HG03439 (cell line): ENCODE measurements around the gene FBXL7.

Experiments used
- ATAC-seq: cut with Tn5 transposase; IDR thresholded peaks from one replicate; pipeline ENCODE4 v1.9.1; 2021; ENCODE audit warnings: mild to moderate bottlenecking, moderate library complexity; ENCODE audit not compliant: unreplicated experiment

The FBXL7 gene

DNA sequence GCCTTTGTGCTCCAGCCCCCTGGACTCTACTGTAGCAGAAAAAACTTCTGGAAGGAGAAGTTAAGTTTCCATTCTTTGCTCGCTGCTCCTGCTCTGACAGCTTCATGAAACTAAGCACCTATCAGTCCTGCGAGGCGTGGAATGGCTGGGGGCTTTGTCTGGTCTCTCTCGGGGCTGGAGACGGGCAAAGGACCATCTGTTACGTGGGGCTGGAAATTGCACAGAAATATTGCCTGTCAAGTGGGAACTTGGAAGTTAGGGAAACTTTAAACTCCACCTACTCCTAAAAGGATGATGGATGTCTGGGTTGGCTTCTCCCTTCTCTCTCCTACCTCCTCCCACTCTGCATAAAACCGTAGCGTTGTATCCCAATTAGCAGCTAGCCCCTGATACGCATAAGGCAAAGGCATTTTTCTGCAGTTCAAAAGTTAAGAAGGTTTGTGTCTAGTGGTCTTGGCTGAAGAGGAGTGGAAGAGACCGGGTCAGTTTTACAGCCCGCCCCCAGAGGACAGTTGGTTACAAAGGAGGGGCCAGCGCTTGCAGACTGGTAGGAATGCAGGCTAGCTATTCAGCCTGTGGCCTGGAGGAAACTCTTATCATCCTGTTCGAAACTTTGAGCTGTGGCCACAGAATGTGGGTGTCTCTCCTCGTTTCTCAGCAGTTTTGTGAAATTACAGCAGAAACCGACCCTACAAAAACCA, 1.3 kb downstream of the FBXL7 start:
- ATAC-seq = no peak

DNA sequence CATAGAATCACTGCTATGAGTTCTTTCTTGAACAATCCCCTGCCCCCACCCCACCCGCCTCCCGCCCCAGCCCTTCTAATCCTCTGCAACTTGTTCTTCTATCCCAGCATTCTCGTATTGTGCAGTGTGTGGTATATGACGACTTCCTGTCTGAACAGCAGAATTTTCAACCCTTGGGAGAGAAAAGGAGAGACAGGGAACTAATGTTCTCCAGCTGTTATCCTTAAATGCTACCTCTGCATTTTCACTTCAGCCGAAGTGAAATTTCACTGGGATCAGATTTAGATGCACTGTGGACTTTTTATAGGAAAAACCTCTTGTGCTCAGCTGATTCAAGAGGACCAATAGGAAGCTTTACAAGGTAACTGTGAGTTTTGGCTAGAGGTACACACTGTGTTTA, 2.2 kb downstream of the FBXL7 start:
- no peak for ATAC-seq

- no peak for ATAC-seq
Observed at GRCh38 chr5:15506146-15506545, 6.2 kb downstream of the FBXL7 start.

GRCh38 chr5:15506897-15507296, 6.9 kb downstream of the FBXL7 start:
- ATAC-seq = no peak

DNA sequence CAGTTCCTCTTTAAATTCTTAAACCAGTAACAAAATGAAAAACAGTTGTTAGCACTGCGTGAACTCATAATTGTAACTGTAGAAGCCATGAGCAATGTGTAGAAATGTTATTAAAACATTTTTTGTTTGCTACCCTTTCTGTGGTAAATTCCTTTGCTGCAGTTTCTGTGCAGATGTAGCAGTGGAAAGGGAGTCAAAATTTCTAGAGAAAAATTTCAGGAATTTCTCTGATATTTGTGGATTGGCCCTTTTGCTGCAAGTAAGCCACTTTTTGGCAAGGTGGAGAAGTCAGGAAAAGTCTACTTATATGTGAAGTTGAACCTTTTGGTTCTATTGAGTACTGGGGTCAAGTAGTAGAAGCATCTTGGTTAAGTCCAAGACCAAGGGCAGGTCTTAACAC, 10.1 kb downstream of the FBXL7 start:
- no peak for ATAC-seq

- ATAC-seq = no peak
Observed at GRCh38 chr5:15510831-15511230, 10.9 kb downstream of the FBXL7 start.

DNA sequence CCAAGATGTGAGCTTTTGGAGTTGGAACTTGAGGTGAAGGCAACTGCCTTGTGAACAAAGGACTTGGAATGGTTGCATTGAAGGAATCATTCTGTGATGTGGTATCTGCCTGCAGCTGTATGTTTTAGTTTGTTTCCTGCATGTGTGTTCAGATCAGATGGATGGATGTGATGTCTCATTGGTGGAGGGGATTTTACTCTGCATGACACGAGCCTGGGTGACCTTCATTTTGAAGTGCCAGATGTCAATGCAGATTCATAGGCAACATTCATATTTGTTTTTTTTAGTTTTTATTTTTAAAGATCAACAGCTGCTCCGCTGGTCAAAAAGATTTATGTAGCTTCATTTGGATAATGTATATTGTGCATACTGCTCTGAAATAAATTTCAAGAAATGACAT, 13.5 kb downstream of the FBXL7 start:
- no peak for ATAC-seq

DNA sequence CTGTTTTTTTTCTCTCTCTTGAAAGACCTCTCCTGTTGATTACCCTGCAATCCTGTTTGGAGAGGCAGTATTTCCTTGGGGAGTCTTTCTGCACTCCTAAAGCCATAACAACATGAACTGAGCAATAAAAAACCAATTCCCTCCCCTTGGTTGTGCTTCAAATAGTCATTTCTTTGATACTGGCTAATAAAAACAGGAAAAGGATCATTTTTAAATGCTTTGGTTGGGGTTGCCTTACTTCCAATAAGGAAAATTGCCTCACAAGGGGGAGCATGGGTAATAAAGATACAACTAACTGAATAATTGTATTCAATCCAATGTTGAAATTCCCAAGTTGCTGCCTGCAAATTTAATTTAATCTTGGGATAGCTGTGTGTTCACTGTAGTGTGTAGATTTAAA, 13.9 kb downstream of the FBXL7 start:
- ATAC-seq = no peak

DNA sequence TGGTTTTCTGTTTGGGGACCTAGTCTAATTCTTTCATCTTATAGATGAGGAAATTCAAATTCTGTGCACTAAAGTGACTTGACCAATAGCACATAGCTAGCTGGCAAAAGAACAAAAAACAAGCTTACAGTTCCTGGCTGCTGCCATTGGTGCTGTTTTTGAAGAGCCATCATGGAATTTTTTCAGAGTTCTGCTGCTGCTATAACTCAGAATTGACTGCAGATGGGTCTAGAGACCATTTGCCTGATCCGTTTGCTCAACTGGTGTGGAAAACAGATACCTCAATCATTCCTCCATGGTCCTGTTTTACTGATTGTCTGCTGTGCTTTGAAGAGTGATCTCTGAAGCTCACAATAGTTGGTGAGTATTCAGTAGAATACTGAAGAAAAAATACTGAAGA, 15.2 kb downstream of the FBXL7 start:
- ATAC-seq = no peak

DNA sequence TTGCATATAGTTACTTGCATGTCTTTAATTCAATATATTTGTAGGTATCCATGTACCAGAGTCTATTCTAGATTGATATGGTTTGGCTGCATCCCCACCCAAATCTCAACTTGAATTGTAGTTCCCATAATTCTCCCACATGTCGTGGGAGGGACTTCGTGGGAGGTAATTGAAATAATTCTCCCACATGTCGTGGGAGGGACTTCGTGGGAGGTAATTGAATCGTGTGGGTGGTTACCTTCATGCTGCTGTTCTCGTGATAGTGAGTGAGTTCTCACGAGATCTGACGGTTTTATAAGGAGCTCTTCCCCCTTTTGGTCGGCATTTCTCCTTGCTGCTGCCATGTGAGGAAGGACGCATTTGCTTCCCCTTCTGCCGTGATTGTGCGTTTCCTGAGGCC, 16.5 kb downstream of the FBXL7 start:
- ATAC-seq = no peak

- ATAC-seq = no peak
Observed at GRCh38 chr5:15518786-15519185, 18.8 kb downstream of the FBXL7 start.

GRCh38 chr5:15520856-15521255, 20.9 kb downstream of the FBXL7 start:
- no peak for ATAC-seq

DNA sequence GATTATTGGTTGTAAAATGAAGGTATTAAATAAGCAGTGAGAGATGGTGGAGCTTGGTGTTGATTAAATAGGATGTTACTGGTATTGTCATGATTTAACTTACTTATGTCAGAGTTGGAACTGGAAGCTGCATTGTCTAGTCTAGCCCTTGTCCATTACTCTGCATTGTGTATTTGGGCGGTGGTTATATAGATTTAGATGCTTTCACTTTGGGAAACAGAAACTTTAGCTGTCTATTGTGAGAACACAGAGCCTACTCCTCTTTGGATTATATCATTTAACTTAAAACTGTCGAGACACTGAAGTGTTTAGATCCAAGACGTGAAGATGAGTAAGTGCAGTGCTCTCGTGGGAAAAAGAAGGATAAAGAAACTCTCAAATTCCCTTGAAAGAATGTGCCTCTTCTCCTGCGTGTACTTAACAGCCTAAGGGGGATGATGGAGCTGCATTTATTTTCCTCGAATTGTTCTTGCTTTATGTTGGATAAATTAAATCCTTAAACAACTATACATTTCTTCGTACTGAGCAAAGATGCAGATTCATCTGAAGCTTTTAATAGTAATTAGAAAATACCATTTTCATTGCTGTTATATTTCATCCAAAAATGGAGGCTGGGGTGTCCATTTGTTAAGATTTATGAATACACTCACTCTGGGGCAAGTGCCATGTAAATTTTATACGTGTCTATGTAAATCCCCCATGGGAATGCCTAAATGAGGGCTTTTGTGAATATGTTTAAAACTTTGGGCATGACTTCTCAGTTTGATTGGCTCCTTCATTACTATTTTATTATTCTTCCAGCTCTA, 21.6 kb downstream of the FBXL7 start:
- no peak for ATAC-seq

- ATAC-seq = no peak
Observed at GRCh38 chr5:15522187-15522520, 22.2 kb downstream of the FBXL7 start.

DNA sequence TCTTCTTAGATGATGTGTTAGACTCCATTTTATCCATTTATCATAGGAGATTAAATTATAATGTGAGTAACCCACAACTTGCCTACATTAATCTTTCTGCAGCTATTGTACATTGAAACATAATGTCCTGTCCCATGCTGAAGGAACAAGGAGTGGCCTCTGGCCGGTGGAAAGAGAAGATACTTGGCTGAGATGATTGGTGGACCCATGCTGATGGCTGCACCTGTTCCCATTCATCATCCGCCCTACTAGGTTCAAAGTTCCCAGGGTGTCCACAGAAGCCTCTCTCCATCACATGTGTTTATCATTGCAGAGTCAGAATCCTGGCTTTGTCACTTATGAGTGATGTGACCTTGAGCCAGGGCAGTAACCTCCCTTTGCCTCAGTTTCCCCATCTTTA, 24.7 kb downstream of the FBXL7 start:
- ATAC-seq = no peak

DNA sequence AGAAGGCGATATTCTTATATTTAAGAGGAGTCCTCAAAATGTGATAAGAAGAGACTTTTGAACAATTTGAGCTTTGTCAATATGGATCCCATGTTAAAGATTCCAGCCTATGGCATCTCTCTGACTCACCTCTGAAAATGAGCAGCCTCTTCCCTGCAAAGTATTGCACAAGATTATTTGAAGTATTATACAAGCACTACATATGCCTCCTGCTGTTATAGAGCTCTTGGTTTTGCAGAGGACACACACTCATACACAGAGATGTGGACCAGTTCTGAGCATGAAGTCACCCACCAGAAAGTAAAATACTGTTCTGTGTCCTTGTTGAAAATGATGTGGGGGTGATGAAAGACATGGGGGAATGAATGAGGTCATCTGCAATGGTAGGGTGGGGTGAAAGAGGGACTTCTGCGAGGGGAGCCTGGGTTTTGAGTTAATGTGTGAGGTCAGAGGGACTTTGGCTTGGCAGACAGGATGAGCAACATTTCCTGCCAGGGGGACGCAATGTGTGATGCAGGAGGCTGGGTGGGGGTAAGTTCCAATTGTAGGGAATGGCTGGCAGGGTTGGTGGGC, 25.8 kb downstream of the FBXL7 start:
- ATAC-seq = no peak

DNA sequence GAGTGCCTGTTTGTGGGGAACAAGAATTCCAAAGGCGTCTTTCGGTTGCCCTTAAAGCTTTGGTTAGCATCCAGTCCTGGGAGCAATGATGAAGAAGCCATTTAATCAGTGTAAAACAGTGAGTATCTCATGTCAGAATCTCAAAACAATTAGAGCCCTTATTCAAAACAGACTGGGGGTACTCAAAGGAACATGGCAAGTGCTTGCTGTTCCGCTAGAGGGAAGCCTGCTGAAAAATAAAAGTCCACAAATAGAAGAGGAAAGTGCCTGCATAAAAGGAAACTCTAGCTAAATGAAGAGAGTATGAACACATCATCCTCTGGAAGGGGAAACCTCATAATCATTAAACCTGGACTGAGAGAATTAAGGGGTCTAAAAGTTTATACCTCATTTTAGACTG, 26.4 kb downstream of the FBXL7 start:
- ATAC-seq = no peak

GRCh38 chr5:15528476-15528875, 28.5 kb downstream of the FBXL7 start:
- ATAC-seq = no peak

GRCh38 chr5:15529013-15529412, 29.0 kb downstream of the FBXL7 start:
- ATAC-seq = no peak

DNA sequence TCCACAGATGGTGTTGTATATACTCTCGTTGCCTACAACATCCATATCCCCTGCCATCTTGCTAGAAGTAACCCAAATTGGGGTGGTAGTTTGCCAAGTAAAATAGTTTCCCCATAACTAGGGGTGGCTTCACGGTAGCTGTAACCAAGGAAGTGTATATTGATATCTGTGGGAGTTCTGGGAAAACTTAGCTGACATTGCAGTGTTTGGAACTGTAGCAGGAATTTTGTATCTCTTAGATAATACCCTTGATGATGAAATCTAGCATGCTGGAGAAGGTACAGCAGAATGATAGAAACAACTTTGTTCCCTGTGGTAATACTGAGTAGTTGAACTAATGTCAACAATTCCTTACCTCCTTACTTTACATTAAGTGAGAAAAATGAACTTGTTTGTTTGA, 29.8 kb downstream of the FBXL7 start:
- ATAC-seq = no peak

DNA sequence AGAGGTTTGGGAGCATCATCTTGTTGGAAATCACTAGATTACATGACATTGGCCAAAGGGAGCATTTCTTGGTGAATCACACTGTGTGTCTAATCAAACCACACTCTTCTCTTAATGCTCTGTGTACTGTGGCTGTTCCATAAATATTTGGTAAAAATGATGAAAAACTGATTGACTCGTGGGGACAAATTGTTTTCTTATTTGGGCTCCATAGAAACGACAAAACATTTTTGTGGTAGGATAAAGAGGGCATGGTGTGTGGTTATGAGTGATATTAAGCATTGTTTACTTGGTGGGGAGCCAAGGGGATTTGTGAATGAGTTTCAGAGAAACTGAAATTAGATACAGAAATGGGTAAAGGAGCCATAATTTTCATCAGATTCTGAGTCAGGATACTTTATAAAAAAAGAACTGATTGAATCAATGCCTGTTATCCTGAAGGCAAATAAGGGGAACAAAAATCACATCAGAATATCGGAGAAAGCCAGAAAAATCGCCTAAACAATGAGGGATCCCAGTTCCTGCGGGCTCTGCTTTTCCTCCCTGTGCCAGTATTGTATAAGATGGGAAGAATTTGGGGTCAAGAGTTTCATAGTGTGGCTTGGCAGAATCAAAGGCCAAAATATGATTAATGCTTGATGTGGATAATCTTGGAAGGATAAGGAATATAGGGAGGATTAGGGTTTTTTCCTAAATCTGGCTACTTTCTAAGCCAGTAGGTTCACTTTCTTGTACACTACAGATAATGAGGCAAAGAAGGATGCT, 33.3 kb downstream of the FBXL7 start:
- ATAC-seq = no peak

DNA sequence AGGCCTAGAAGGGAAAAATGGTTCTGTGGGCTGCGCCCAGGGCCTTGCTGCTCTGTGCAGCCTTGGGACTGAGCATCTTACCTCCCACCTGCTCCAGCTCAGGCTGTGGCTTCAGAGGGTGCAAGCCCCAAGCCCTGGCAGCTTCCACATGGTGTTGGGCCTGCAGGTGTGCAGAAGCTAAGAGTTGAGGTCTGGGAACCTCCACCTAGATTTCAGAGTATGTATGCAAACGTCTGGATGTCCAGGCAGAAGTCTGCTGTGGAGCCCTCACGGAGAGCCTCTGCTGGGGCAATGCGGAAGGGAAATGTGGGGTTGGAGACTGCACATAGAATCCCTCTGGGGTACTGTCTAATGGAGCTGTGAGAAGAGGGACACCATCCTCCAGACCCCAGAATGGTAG, 36.0 kb downstream of the FBXL7 start:
- ATAC-seq = no peak
